Ovary (tissue), 1 donor: ENCODE results near the gene TP53BP1.

ENCODE experiments used
- EP300 ChIP-seq: sonication (generic); formaldehyde crosslinking; IDR thresholded peaks from one replicate; pipeline ENCODE4 v1.6.1; 2017; ENCODE audit warnings: antibody characterized with exemption
- POLR2A ChIP-seq: fragments of 450-650 bp; IDR thresholded peaks from one replicate; pipeline ENCODE4 v1.6.1; 2017; ENCODE audit warnings: antibody characterized with exemption, mild to moderate bottlenecking, moderate library complexity

DNA sequence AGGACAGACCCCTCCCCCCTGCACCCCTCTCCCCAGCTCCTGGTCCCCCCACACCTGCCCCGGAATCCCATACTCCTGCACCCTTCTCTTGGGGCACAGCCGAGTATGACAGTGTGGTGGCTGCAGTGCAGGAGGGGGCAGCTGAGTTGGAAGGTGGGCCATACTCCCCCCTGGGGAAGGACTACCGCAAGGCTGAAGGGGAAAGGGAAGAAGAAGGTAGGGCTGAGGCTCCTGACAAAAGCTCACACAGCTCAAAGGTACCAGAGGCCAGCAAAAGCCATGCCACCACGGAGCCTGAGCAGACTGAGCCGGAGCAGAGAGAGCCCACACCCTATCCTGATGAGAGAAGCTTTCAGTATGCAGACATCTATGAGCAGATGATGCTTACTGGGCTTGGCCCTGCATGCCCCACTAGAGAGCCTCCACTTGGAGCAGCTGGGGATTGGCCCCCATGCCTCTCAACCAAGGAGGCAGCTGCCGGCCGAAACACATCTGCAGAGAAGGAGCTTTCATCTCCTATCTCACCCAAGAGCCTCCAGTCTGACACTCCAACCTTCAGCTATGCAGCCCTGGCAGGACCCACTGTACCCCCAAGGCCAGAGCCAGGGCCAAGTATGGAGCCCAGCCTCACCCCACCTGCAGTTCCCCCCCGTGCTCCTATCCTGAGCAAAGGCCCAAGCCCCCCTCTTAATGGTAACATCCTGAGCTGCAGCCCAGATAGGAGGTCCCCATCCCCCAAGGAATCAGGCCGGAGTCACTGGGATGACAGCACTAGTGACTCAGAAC is 34.3 kb upstream of the TP53BP1 start:
- TF ChIP-seq POLR2A: no peak
- TF ChIP-seq EP300: no peak
